ENCODE results near the gene DCD. TPM values are rescaled to one million over a fixed set of nuclear protein-coding genes. Genes with fewer than 3 reads are reported as not detected.

Gene DCD
- total RNA-seq, 1 donor from 2014 or later: not detected

DNA sequence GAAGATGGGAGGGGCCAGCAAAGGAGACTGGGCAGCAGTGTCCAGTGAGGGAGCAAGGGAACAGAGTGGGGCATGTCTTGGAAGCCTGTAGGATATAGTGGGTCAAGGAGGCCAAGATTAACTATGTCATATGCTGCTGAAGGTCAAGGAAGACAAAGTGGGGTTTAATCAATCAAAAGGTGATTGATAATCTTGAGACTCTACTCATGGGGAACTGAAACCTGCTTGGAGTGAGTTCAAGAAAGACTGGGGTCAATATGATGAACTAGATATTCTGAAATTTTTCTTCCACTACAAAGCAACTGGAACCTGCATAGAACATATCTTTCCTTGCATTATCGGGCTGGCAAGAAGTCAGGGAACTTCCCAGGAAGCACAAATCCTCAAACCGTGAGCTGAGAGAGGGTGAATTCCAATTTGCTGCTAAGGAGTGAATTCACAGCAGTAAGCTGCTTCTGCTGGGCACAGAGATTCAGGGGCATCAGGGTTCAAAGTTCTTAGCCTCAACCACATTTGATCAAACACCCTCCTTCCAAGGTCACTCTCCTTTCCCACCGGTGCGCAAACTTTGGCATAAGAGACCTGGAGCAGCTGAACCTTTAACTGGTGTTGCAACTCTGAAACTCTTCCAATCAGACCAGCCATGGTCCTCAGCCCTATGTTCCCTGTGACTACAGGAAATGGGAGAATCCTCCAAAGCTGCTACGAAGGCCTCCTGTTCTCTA is 40.3 kb upstream of the DCD start:
- no peaks in the 10 kb centered on the region for H3K4me1 Mint-ChIP-seq (ENCODE audit: low read depth)
- H3K4me3 Mint-ChIP-seq (ENCODE audit: unreplicated experiment): no peak overlapping the region
- H3K36me3 Mint-ChIP-seq (ENCODE audit: low read depth): no peaks in the 10 kb centered on the region
- H3K27ac Mint-ChIP-seq (ENCODE audit: unreplicated experiment): no peak overlapping the region
- no peak for TF ChIP-seq CTCF (IDR thresholded peaks at IDR 0.05)
- H3K9me3 Mint-ChIP-seq (ENCODE audit: low read depth): peaks cover 5% of the 10 kb centered on the region
- no peak for DNase-seq (ENCODE audit: low spot score)
- H3K27me3 Mint-ChIP-seq (ENCODE audit: low read depth): peaks cover 29% of the 10 kb centered on the region

DNA sequence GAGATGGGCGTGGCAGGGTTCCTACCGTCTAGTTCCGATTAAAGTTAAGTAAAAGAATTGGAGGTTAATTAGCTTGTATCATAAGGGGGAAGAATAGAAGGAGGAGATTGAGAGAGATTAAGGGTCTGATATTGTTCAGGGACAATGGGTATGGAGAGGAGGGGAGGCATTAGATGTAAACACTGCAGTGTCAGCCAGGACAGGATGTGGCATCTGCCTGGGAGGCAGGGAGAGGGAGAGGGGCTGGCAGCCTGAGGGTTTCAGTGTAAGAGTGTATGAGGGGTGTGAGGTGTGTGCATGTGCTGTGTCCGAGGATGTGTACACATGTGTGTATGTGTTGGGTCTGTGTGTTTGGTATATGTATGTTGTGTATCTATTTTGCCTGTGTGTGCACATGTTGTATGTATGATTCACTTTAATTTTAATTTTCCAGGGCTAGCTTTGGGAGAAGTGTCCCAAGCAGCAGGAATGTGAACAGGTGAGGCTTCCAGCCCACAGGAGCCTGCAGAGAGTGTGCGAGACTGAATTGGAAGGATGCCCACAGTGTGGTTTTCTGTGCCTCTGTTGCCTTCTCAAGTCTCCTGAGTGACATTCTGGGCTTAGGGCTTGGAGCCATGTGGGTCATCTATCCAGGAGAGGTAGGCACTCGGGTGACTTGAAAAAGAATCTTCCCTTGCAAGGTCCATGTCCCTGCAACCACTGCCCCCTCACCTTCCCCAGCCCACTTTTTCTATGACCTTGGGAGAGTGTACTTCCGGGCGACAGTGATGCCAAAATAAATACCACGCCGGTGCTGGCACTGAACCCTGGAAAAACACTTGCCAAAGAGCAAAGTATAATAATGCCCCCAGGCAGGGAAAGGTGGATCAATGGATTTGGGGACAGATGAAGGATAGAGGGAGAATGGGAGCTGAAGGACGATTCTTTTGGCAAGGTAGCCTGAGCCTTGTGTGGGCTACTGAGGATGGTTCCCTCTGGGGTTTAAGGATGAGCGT is 36.8 kb upstream of the DCD start:
- Mint-ChIP-seq H3K27me3 (ENCODE audit: low read depth) (peaks cover 31% of the 10 kb centered on the region), H3K4me3 (ENCODE audit: unreplicated experiment) (no peak overlapping the region), H3K27ac (ENCODE audit: unreplicated experiment) (no peak overlapping the region), H3K4me1 (ENCODE audit: low read depth) (no peaks in the 10 kb centered on the region), H3K36me3 (ENCODE audit: low read depth) (no peaks in the 10 kb centered on the region), H3K9me3 (ENCODE audit: low read depth) (peaks cover 5% of the 10 kb centered on the region)
- TF ChIP-seq CTCF (IDR thresholded peaks at IDR 0.05): no peak
- DNase-seq (ENCODE audit: low spot score): no peak

GRCh38 chr12:54683398-54683797 is 35.2 kb upstream of the DCD start:
- Mint-ChIP-seq H3K36me3 (ENCODE audit: low read depth) (no peaks in the 10 kb centered on the region), H3K27me3 (ENCODE audit: low read depth) (peaks cover 34% of the 10 kb centered on the region), H3K27ac (ENCODE audit: unreplicated experiment) (no peak overlapping the region), H3K4me3 (ENCODE audit: unreplicated experiment) (no peak overlapping the region), H3K4me1 (ENCODE audit: low read depth) (no peaks in the 10 kb centered on the region), H3K9me3 (ENCODE audit: low read depth) (peaks cover 5% of the 10 kb centered on the region)
- no peak for TF ChIP-seq CTCF (IDR thresholded peaks at IDR 0.05)
- DNase-seq (ENCODE audit: low spot score): no peak

GRCh38 chr12:54682674-54683073 is 34.5 kb upstream of the DCD start:
- peaks cover 36% of the 10 kb centered on the region for H3K27me3 Mint-ChIP-seq (ENCODE audit: low read depth)
- H3K36me3 Mint-ChIP-seq (ENCODE audit: low read depth): no peaks in the 10 kb centered on the region
- H3K27ac Mint-ChIP-seq (ENCODE audit: unreplicated experiment): no peak overlapping the region
- no peak for TF ChIP-seq CTCF (IDR thresholded peaks at IDR 0.05)
- H3K4me3 Mint-ChIP-seq (ENCODE audit: unreplicated experiment): no peak overlapping the region
- no peak for DNase-seq (ENCODE audit: low spot score)
- peaks cover 5% of the 10 kb centered on the region for H3K9me3 Mint-ChIP-seq (ENCODE audit: low read depth)
- no peaks in the 10 kb centered on the region for H3K4me1 Mint-ChIP-seq (ENCODE audit: low read depth)

GRCh38 chr12:54680374-54680773 is 32.2 kb upstream of the DCD start:
- Mint-ChIP-seq H3K4me3 (ENCODE audit: unreplicated experiment) (no peak overlapping the region), H3K4me1 (ENCODE audit: low read depth) (no peaks in the 10 kb centered on the region), H3K36me3 (ENCODE audit: low read depth) (no peaks in the 10 kb centered on the region), H3K9me3 (ENCODE audit: low read depth) (no peaks in the 10 kb centered on the region), H3K27ac (ENCODE audit: unreplicated experiment) (no peak overlapping the region), H3K27me3 (ENCODE audit: low read depth) (peaks cover 30% of the 10 kb centered on the region)
- TF ChIP-seq CTCF (IDR thresholded peaks at IDR 0.05): no peak
- no peak for DNase-seq (ENCODE audit: low spot score)

Measured in chondrocyte (in vitro differentiated cells).